ENCODE data around the gene EEA1. TPM values are rescaled to one million over a fixed set of nuclear protein-coding genes. Genes with fewer than 3 reads are reported as not detected.
A peak's percentile ranks its signal among the peaks of the same experiment; 100 is the strongest.

Gene EEA1
- total and polyA plus RNA-seq, 2 of the 8 experiments (the other 6 are each of a cell fraction or from before 2014, with no cell fraction given), result 1.0 to 18.8 TPM

- peaks cover 0 to 2% (median under 1%) of the 10 kb centered on the region in 4 experiments; a peak in 1 of 7 replicates for H3K4me1 ChIP-seq (replicated peaks in 1 of 4; ENCODE audit: control insufficient read depth in 3 of 4, insufficient read depth in 4 of 4, low read length in 3 of 4)
Measured at GRCh38 chr12:92756898-92757596, 172.0 kb downstream of the EEA1 start.

More at GRCh38 chr12:92756898-92757596, 172.0 kb downstream of the EEA1 start:
- 0 out of 2 replicates have a peak overlapping the region, but pooled peaks have one; percentile 38 for H2AFZ ChIP-seq (ENCODE audit: low read length)
- H3K23ac ChIP-seq (ENCODE audit: insufficient read length), result no peak overlapping the region
- no peaks in the 10 kb centered on the region for H4K20me1 ChIP-seq (replicated peaks in 1 of 2; ENCODE audit: control insufficient read depth in 1 of 2, insufficient read depth in 2 of 2, low read length in 2 of 2)
- no peaks in the 10 kb centered on the region for H3K23me2 ChIP-seq (ENCODE audit: low read depth, low read length)
- FAIRE-seq (no peak), DNase-seq (ENCODE audit: low read depth in 1 of 2, low spot score in 2 of 2) (no peak)
- no peaks in the 10 kb centered on the region for H3K79me1 ChIP-seq (ENCODE audit: low read depth, low read length)
- no peak overlapping the region for H2BK20ac ChIP-seq (ENCODE audit: low read length)
- H2AK5ac ChIP-seq (ENCODE audit: low read depth, low read length), result no peak overlapping the region
- H2BK12ac ChIP-seq (ENCODE audit: low read depth, low read length), result no peak overlapping the region
- no peak overlapping the region for H4K91ac ChIP-seq (replicated peaks; ENCODE audit: insufficient read length, low read length)
- H4K5ac ChIP-seq (ENCODE audit: insufficient read length, low read depth, low read length), result no peak overlapping the region
- no peak overlapping the region for H3K9ac ChIP-seq (replicated peaks in 1 of 4; ENCODE audit: extremely low read depth in 1 of 4, low read depth in 3 of 4, low read length in 3 of 4)
- no peak overlapping the region for H3K56ac ChIP-seq (replicated peaks; ENCODE audit: insufficient read length, low read depth, low read length)
- no peak overlapping the region for H3K4me2 ChIP-seq (ENCODE audit: insufficient read depth in 1 of 2, low read depth in 2 of 2, low read length in 2 of 2)
- H3K4ac ChIP-seq (replicated peaks; ENCODE audit: insufficient read length, low read depth, low read length), result no peak overlapping the region
- no peak overlapping the region for H3K27ac ChIP-seq (ENCODE audit: low read depth, low read length)
- H4K8ac ChIP-seq (ENCODE audit: extremely low read depth, insufficient read depth, low read length), result no peak overlapping the region
- no peak overlapping the region for H2BK15ac ChIP-seq (ENCODE audit: low read length)
- no peaks in the 10 kb centered on the region for H3K79me2 ChIP-seq (ENCODE audit: control insufficient read depth in 1 of 2, insufficient read depth in 2 of 2, low read length in 2 of 2)
- 92% methylated on average over 3 of the region's 3 CpGs; no CpG with 5 or more reads in 1 of the 2 experiments for WGBS, 2 experiments (ENCODE audit: extremely low coverage in 1 of 2, insufficient coverage in 1 of 2, insufficient read length in 1 of 2, insufficient replicate concordance in 2 of 2, low coverage in 1 of 2, low lambda C conversion rate in 2 of 2, missing lambda C conversion rate in 1 of 2)
- H3K9me3 ChIP-seq (ENCODE audit: insufficient read depth in 2 of 2, low read depth in 1 of 2, low read length in 1 of 2), result no peaks in the 10 kb centered on the region
- no peak overlapping the region for H2BK5ac ChIP-seq (ENCODE audit: low read depth, low read length)
- no peaks in the 10 kb centered on the region for H3K36me3 ChIP-seq (ENCODE audit: control insufficient read depth in 2 of 4, insufficient read depth in 4 of 4, low read length in 3 of 4)
- no peak overlapping the region for H3K18ac ChIP-seq (ENCODE audit: extremely low read depth, low read length)
- ChIA-PET POLR2A (ENCODE audit: partially characterized antibody) (no interaction called here), CTCF (ENCODE audit: partially characterized antibody) (no interaction called here)
- no peak overlapping the region for H2BK120ac ChIP-seq (replicated peaks; ENCODE audit: low read depth, low read length)
- H3K27me3 ChIP-seq (replicated peaks in 1 of 4; ENCODE audit: control insufficient read depth in 3 of 4, extremely low read depth in 1 of 4, insufficient read depth in 3 of 4, low read length in 3 of 4), result no peaks in the 10 kb centered on the region
- no peak overlapping the region for H3K14ac ChIP-seq (ENCODE audit: insufficient read length)
- no peak overlapping the region for H3K4me3 ChIP-seq (ENCODE audit: extremely low read depth in 1 of 4, insufficient read depth in 2 of 4, low read depth in 3 of 4, low read length in 4 of 4)
- no peak for TF ChIP-seq POLR2AphosphoS5 (IDR thresholded peaks at IDR 0.05; ENCODE audit: low read depth, low read length)

Measured in H1 (cell line).